Dermis microvascular lymphatic vessel endothelial cell (primary cell): Measurements from ENCODE around the gene PBXIP1. TPM values are rescaled to one million over a fixed set of nuclear protein-coding genes. Genes with fewer than 3 reads are reported as not detected.
A peak's percentile ranks its signal among the peaks of the same experiment; 100 is the strongest.
"Not testable (repeated sequence)": the region's sequence is repeated elsewhere in the genome, so short reads cannot be mapped to it uniquely, and the experiment has no call there.

ENCODE experiments used
- DNase-seq, 2 donors: peaks; one replicate each; pipeline versions ENCODE4 v3.0.0 to v3.0.0-alpha.2; 2010; ENCODE audit warnings: low read depth in 2 of 2
- total RNA-seq: library from RNA; depleted of rRNA; stranded (reverse); fragments of >200 nt; gene quantifications from 2 replicates; pipeline ENCODE4 v1.2.1, GENCODE V29; 2014

PBXIP1 gene
- total RNA-seq, 1 donor from 2014 or later: 83.6 TPM

DNA sequence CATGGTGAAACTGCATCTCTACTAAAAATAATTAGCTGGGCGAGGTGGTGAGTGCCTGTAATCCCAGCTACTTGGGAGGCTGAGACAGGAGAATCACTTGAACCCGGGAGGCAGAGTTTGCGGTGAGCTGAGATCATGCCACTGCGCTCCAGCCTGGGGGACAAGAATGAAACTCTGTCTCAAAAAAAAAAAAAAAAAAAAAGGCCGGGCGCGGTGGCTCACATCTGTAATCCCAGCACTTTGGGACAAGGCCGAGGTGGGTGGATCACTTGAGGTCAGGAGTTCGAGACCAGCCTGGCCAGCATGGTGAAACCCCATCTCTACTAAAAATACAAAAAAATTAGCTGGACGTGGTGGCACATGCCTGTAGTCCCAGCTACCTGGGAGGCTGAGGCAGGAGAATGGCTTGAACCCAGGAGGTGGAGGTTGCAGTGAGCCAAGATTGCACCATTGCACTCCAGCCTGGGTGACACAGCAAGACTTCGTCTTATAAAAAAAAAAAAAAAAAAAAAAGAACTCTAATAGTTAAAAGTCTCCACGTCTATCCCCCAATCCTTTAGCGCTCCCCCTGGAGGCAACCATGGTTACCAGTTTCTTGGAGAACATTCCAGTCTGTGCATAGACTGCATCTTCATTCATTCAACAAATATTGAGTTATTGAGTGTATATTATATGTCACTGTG, 39.5 kb upstream of the PBXIP1 start:
- DNase-seq: peak in 1 of 2 donors; percentile 77

DNA sequence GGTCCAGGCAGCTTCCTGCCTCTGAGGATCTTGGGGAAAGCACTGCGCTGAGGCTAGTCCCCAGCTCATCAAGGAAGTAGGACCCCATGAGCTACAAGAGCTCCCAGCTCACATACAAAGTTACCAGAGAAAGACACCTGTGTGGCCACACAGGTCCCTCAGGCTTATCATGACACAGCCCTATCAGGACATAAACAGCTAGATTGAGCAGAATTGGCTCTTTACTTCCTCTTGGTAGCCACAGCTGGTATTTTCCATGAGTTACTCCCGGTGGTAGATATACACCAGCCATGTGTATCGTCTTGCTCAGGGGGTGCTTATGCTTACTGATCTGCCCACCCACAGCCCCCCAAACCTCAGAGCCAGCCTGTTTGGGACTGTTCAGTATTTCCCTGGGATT, 38.7 kb upstream of the PBXIP1 start:
- no peak for DNase-seq

DNA sequence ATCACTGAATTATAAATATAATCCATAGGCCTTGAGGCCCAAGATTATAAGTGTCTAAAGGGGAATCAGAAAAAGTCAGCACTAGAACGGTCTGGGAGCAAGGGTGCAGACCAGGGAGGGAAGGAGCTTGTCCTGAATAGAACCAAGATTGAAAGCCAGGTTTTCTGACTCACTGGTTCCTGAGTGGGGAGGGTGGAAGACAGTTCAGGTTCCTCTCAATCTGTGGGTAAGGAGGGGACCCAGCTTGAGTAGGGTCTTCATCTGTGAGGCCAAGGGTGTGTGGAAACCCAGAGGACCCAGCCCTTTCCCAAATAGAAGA, 38.3 kb upstream of the PBXIP1 start:
- no peak for DNase-seq

- no peak for DNase-seq
Observed at GRCh38 chr1:154993572-154994268, 37.8 kb upstream of the PBXIP1 start, which contains the start of gene LENEP. LENEP (plus strand) TSS chr1:154993586; CDS start chr1:154993608, 22 bp downstream.

- no peak for DNase-seq
Observed at GRCh38 chr1:154992721-154993571, 37.0 kb upstream of the PBXIP1 start.

- DNase-seq: no peak
Observed at GRCh38 chr1:154990276-154990675, 34.4 kb upstream of the PBXIP1 start.

DNA sequence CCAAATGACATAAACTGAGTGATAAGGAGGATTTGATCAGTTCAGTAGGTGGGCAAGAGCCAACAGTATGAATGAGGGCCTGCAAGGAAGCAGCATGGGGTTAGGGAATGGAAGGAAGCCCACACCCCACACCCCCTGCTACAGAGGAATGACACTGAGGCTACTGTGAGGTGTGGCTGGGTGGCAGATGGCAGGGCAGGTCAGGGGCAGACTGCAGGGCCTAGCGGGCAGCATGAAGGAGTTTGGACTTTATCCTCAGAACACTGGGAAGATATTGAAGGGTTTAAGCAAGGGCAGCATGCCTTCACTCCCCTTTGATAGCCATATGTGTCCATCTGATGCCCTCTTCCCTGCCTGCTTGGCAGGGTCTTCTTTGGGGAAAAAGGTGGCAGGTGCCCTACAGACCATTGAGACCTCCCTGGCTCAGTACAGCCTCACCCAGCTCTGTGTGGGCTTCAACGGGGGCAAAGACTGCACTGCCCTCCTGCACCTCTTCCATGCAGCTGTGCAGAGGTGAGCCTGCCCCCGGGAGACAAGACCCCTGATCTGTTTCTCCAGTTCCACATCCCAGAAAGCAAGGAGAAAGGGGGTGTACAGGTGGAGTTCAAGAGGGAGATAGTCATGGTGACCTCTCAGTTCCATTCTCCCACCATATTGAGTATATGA, 33.4 kb upstream of the PBXIP1 start:
- DNase-seq: no peak

DNA sequence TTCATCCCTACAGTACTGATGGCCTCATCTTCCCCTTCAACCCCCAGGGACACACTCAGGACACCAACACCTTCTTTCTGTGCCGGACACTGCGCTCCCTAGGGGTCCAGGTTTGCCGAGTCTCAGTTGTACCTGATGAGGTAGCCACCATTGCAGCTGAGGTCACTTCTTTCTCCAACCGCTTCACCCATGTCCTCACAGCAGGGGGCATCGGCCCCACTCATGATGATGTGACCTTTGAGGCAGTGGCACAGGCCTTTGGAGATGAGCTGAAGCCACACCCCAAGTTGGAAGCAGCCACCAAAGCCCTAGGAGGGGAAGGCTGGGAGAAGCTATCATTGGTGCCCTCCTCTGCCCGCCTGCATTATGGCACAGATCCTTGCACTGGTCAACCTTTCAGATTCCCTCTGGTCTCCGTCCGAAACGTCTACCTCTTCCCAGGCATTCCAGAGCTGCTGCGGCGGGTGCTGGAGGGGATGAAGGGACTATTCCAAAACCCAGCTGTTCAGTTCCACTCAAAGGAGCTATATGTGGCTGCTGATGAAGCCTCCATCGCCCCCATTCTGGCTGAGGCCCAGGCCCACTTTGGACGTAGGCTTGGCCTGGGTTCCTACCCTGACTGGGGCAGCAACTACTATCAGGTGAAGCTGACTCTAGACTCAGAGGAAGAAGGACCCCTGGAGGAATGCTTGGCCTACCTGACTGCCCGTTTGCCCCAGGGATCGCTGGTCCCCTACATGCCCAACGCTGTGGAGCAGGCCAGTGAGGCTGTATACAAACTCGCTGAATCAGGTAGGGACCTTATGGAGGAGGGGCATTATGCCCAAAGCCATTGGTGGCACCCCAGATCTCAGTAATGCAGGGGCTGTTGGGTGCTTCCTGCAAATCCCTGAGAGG, 32.4 kb upstream of the PBXIP1 start:
- no peak for DNase-seq

DNA sequence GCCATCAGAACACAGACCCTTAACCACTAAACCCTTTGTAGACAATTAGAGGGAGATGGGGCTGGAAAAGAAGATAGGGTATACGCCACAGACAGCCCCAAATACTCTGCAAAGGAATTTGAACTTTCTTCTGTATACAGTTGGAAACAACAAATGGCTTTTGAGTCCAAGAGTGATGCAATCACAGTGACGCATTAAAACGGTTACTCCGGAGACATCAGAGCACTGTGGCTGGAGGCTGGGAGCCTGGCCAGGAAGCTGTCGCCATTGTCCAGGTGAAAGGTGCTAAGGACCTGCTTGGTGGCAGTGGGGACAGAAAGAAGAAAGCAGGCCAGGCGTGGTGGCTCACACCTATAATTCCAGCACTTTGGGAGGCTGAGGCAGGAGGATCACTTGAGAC, 31.4 kb upstream of the PBXIP1 start:
- no peak for DNase-seq

GRCh38 chr1:154986736-154987135, 30.8 kb upstream of the PBXIP1 start:
- DNase-seq: not testable (repeated sequence)

DNA sequence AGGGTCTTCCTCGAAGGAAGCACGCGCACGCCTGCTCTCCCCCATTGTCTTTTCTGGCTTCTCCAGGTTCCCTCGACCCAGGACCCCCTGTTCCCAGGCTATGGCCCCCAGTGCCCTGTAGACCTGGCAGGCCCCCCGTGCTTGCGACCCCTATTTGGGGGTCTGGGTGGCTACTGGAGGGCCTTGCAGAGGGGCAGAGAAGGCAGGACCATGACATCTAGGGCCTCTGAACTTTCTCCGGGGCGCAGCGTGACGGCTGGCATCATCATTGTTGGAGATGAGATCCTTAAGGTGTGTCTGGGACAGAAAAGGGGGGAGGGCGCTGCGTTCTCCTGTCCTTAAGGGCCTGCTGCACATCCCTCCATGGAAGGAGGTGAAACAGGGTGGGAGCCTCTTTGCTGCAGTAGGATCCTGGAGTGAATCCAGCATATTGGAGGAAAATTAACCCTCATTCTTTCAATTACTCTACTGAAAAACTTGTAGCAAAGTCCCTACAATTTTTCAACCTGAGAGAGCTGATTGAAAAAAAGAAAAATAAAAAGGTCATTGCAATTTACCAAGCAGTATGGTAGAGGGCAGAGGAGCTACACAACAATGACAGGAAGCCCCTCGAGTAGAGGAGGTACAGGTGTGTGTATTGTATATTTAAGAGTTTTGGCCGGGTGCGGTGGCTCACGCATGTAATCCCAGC, 28.0 kb upstream of the PBXIP1 start:
- no peak for DNase-seq

DNA sequence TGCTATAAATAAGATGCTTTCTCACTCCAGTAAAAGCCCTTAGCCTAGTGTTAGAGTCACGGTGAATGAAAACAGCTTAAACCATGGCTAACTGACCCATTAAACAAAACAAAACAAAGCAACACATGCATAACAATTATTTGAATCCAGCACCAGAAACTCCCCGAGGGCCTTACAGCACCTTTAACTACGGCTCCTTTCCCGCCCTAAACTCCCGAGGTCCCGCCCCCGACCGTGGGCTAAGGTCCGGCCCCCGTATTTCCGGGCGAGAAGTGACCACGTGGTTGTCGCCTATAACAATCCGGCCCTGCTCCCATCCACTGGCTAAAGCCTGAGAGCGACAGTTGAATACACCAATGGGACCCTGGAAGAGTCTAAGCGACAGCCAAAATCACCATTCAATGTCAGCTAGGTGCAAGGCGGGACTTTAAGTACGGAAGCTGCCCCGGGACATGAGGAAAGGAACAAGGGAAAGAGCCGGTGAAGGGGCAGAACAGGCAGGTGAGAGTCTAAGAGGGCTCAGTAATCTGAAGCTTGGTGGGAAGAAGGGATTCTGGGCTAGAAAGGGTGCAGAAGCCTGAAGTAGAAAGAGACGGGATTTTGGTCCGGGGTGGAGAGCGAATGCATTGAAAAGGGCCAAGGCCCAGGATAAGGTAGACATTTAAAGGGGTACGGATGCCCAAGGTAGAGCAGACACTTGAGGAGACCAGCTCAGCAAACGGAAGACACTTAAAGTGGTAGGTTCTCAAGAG, 27.2 kb upstream of the PBXIP1 start, which contains the start of gene FLAD1:
Gene FLAD1 (plus strand): TSS at position 448 of the 752 bp plus-strand sequence. CDS start 351 bp downstream, outside the sequence.
- peak; percentile 100 for DNase-seq

DNA sequence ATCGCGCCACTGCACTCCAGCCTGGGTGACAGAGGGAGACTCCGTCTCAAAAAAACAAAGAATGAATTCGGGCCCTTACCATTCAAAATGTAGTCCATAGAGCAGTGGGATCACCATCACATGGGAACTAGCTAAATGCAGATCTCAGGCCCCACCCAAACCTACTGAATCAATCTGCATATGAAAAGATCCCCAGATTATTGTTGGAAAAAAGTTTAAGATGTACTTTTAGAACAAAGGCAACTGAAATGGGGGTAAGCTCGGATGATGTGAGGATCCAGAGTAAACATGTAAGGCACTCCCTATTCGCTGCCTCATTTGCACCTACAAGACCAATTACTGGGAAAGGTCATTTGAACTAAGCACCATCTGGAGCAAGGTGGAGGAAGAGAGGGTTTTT, 26.4 kb upstream of the PBXIP1 start:
- DNase-seq: no peak

GRCh38 chr1:154978360-154978759, 22.5 kb upstream of the PBXIP1 start:
- DNase-seq: no peak

DNA sequence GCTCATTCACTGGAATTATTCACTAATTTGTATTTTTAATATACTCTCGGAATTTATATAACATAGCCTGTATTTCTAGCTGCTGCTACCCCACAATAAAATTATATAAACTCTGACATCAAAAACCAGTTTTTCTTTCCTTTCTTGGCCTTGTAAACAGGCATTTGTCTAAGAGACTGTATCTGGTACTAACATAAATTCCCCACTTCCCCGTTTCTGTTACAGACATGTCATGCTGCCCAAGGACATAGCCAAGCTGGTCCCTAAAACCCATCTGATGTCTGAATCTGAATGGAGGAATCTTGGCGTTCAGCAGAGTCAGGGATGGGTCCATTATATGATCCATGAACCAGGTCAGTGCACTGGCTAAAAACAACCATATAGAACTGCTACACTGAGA, 21.9 kb upstream of the PBXIP1 start:
- not testable (repeated sequence) for DNase-seq

- DNase-seq: peak in 1 of 2 donors; percentile 58
Observed at GRCh38 chr1:154975409-154976059, 19.6 kb upstream of the PBXIP1 start.

DNA sequence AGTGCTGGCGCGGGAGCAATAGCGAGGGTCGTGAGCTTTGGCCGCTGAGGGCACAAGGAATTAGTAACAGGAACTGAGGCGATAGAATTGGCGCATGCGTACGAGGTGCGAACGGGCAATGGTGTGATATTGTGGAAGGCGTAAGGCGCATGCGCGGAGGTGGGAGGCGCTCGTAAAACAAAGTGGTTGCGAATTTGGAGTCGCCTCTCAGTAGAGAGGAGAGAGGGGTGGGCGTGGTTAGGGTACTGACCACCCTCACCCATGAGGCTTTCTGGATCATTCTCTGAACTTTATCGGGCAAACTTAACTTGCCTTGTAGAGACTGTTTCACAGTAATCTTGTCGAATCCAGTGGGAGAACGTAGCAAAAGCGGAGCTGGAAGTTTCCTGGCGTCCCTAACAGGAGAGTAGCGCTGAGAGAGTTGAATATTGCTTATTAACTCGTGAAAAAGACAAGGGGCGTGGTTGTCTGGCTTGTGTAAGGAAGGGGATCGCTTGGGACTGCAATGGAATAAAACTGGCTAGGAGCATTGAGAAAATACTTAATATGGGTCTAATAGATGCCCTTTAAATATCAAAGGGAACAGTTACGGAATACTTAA, 19.0 kb upstream of the PBXIP1 start:
- peak; percentile 90 to 95 for DNase-seq

- DNase-seq: peak; percentile 100
Observed at GRCh38 chr1:154974102-154974807, 18.4 kb upstream of the PBXIP1 start, which contains the start of gene CKS1B. CKS1B (plus strand) TSS chr1:154974681; CDS start chr1:154974746, 65 bp downstream.
